B cell (primary cell): ENCODE results near the gene LRRC63.

Source experiments
- EZH2 ChIP-seq: IDR thresholded peaks from 2 replicates; pipeline ENCODE4 v1.6.1; 2012; ENCODE audit warnings: borderline replicate concordance, low read depth, mild to moderate bottlenecking, moderate library complexity, low read length; ENCODE audit not compliant: insufficient read depth, poor library complexity, severe bottlenecking
- TF ChIP-seq, protein P1 (sequence below): fragments of 200-600 bp; IDR thresholded peaks from one replicate; pipeline ENCODE4 v1.8.0; 2022; ENCODE audit warnings: antibody characterized with exemption, mild to moderate bottlenecking

- TF ChIP-seq, protein P1, sequence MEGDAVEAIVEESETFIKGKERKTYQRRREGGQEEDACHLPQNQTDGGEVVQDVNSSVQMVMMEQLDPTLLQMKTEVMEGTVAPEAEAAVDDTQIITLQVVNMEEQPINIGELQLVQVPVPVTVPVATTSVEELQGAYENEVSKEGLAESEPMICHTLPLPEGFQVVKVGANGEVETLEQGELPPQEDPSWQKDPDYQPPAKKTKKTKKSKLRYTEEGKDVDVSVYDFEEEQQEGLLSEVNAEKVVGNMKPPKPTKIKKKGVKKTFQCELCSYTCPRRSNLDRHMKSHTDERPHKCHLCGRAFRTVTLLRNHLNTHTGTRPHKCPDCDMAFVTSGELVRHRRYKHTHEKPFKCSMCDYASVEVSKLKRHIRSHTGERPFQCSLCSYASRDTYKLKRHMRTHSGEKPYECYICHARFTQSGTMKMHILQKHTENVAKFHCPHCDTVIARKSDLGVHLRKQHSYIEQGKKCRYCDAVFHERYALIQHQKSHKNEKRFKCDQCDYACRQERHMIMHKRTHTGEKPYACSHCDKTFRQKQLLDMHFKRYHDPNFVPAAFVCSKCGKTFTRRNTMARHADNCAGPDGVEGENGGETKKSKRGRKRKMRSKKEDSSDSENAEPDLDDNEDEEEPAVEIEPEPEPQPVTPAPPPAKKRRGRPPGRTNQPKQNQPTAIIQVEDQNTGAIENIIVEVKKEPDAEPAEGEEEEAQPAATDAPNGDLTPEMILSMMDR: no peak
- no peak for TF ChIP-seq EZH2
Measured at GRCh38 chr13:46168783-46169182, 42.9 kb upstream of the LRRC63 start.
